BLaER1 treated with 17β-estradiol and CSF1 and Interleukin-3, amounts not matched to agents 10 nM and 100 nM (cell line): ENCODE results near the gene KPNA6.
A peak's percentile ranks its signal among the peaks of the same experiment; 100 is the strongest.
"Not testable (repeated sequence)": the region's sequence is repeated elsewhere in the genome, so short reads cannot be mapped to it uniquely, and the experiment has no call there.

Experiments
- H3K27ac ChIP-seq, 11 experiments: shearing (Covaris generic); formaldehyde crosslinking; 2 replicates each; pipeline ENCODE4 v1.8.1; 2022
- H3K27me3 ChIP-seq, 11 experiments: shearing (Covaris generic); formaldehyde crosslinking; 2 replicates each; pipeline ENCODE4 v1.8.1; 2022
- H3K36me3 ChIP-seq, 11 experiments: shearing (Covaris generic); formaldehyde crosslinking; 2 replicates each; pipeline ENCODE4 v1.8.1; 2022
- H3K4me1 ChIP-seq, 10 experiments: shearing (Covaris generic); formaldehyde crosslinking; 2 replicates each; pipeline ENCODE4 v1.8.1; 2022
- H3K4me2 ChIP-seq, 11 experiments: shearing (Covaris generic); formaldehyde crosslinking; 2 replicates each; pipeline ENCODE4 v1.8.1; 2022
- H3K4me3 ChIP-seq, 10 experiments: shearing (Covaris generic); formaldehyde crosslinking; 2 replicates each; pipeline ENCODE4 v1.8.1; 2022
- H3K9ac ChIP-seq, 11 experiments: shearing (Covaris generic); formaldehyde crosslinking; 2 replicates each; pipeline ENCODE4 v1.8.1; 2022
- H3K9me3 ChIP-seq, 11 experiments: shearing (Covaris generic); formaldehyde crosslinking; replicated peaks in 1 of 11; 2 replicates each; pipeline ENCODE4 v1.8.1; 2022
- H4K20me1 ChIP-seq, 11 experiments: shearing (Covaris generic); formaldehyde crosslinking; 2 replicates each; pipeline ENCODE4 v1.8.1; 2022
- Cebpa-rat ChIP-seq, 11 experiments: shearing (Covaris generic); IDR thresholded peaks; 2 replicates each; pipeline ENCODE4 v1.8.1; 2022

The KPNA6 gene

GRCh38 chr1:32071758-32072621 is 35.9 kb upstream of the KPNA6 start:
- Histone ChIP-seq H3K4me1 (peaks cover 78 to 91% (median 89%) of the 10 kb centered on the region in 10 experiments), H3K4me3 (peak overlapping the region; percentile 57 to 82 (median 72)), H3K9ac (peak overlapping the region; percentile 69 to 97 (median 90)), H3K27ac (peak overlapping the region; percentile 69 to 99 (median 97); a peak in 21 of 22 replicates), H3K4me2 (peak overlapping the region; percentile 82 to 95 (median 88)), H4K20me1 (peaks cover 0 to 33% (median 29%) of the 10 kb centered on the region in 11 experiments; a peak in 17 of 22 replicates), H3K9me3 (no peaks in the 10 kb centered on the region), H3K36me3 (peaks cover 11 to 25% (median 21%) of the 10 kb centered on the region in 11 experiments), H3K27me3 (no peaks in the 10 kb centered on the region)
- TF ChIP-seq Cebpa-rat (IDR thresholded peaks at IDR 0.05), result no peak

GRCh38 chr1:32072622-32073298 is 35.1 kb upstream of the KPNA6 start, which contains the start of gene TMEM39B:
TMEM39B (plus strand) TSS chr1:32072939; CDS start chr1:32073048, 109 bp downstream.
- no peaks in the 10 kb centered on the region for H3K9me3 ChIP-seq
- peak within 1 kb of the TSS; percentile 85 to 95 (median 88) for H3K4me2 ChIP-seq
- H3K27me3 ChIP-seq, result no peaks in the 10 kb centered on the region
- H3K4me3 ChIP-seq, result peak within 1 kb of the TSS; percentile 57 to 82 (median 72)
- H3K36me3 ChIP-seq, result peaks cover 18 to 33% (median 29%) of the 10 kb centered on the region in 11 experiments
- H3K4me1 ChIP-seq, result peaks cover 70 to 91% (median 86%) of the 10 kb centered on the region in 10 experiments
- peak within 1 kb of the TSS; percentile 69 to 97 (median 90) for H3K9ac ChIP-seq
- peaks cover 0 to 40% (median 37%) of the 10 kb centered on the region in 11 experiments; a peak in 17 of 22 replicates for H4K20me1 ChIP-seq
- TF ChIP-seq Cebpa-rat (IDR thresholded peaks at IDR 0.05), result no peak
- H3K27ac ChIP-seq, result peak within 1 kb of the TSS; percentile 69 to 99 (median 97)

- H3K4me1 ChIP-seq, result peaks cover 62 to 85% (median 78%) of the 10 kb centered on the region in 10 experiments
- H3K4me2 ChIP-seq, result peak overlapping the region; percentile 83 to 95 (median 88)
- H4K20me1 ChIP-seq, result peaks cover 0 to 45% (median 40%) of the 10 kb centered on the region in 11 experiments; a peak in 17 of 22 replicates
- TF ChIP-seq Cebpa-rat (IDR thresholded peaks at IDR 0.05), result no peak
- peak overlapping the region; percentile 69 to 97 (median 90) for H3K9ac ChIP-seq
- H3K36me3 ChIP-seq, result peaks cover 26 to 41% (median 37%) of the 10 kb centered on the region in 11 experiments
- no peaks in the 10 kb centered on the region for H3K9me3 ChIP-seq
- no peaks in the 10 kb centered on the region for H3K27me3 ChIP-seq
- H3K27ac ChIP-seq, result peak overlapping the region; percentile 69 to 99 (median 97)
- H3K4me3 ChIP-seq, result peak overlapping the region; percentile 57 to 82 (median 72)
Measured at GRCh38 chr1:32073299-32074229, 34.3 kb upstream of the KPNA6 start.

GRCh38 chr1:32074841-32075240 is 33.0 kb upstream of the KPNA6 start:
- peak overlapping the region in 9 of 11 experiments; percentile 12 to 95 (median 90); a peak in 15 of 22 replicates for H3K4me2 ChIP-seq
- peak overlapping the region in 8 of 11 experiments; percentile 2 to 63 (median 43); a peak in 11 of 22 replicates for H3K27ac ChIP-seq
- H3K9me3 ChIP-seq, result no peaks in the 10 kb centered on the region
- peaks cover 49 to 73% (median 65%) of the 10 kb centered on the region in 10 experiments for H3K4me1 ChIP-seq
- H3K36me3 ChIP-seq, result peaks cover 37 to 52% (median 49%) of the 10 kb centered on the region in 11 experiments
- no peak for TF ChIP-seq Cebpa-rat (IDR thresholded peaks at IDR 0.05)
- peak overlapping the region in 7 of 11 experiments; percentile 20 to 92 (median 32); a peak in 5 of 22 replicates for H3K9ac ChIP-seq
- H4K20me1 ChIP-seq, result peaks cover 0 to 53% (median 40%) of the 10 kb centered on the region in 11 experiments; a peak in 17 of 22 replicates
- no peak overlapping the region; a peak in 1 of 20 replicates for H3K4me3 ChIP-seq
- no peaks in the 10 kb centered on the region for H3K27me3 ChIP-seq

GRCh38 chr1:32077451-32077850 is 30.4 kb upstream of the KPNA6 start:
- H3K4me2 ChIP-seq, result peak overlapping the region in 3 of 11 experiments; percentile 55 to 90 (median 61); a peak in 3 of 22 replicates
- no peaks in the 10 kb centered on the region for H3K9me3 ChIP-seq
- no peak overlapping the region for H3K4me3 ChIP-seq
- TF ChIP-seq Cebpa-rat (IDR thresholded peaks at IDR 0.05), result no peak
- H3K9ac ChIP-seq, result peak overlapping the region in 3 of 11 experiments; percentile 14 to 26 (median 17); a peak in 3 of 22 replicates
- no peaks in the 10 kb centered on the region for H3K27me3 ChIP-seq
- peak overlapping the region in 2 of 11 experiments; percentile 35 to 51; a peak in 2 of 22 replicates for H3K27ac ChIP-seq
- peaks cover 43 to 65% (median 59%) of the 10 kb centered on the region in 10 experiments for H3K4me1 ChIP-seq
- peaks cover 0 to 73% (median 43%) of the 10 kb centered on the region in 11 experiments; a peak in 17 of 22 replicates for H4K20me1 ChIP-seq
- peaks cover 43 to 72% (median 68%) of the 10 kb centered on the region in 11 experiments for H3K36me3 ChIP-seq

GRCh38 chr1:32082022-32082421 is 25.8 kb upstream of the KPNA6 start:
- H3K9ac ChIP-seq, result 0 out of 22 replicates have a peak overlapping the region, but pooled peaks of 3 of the 11 experiments have one; percentile 11 to 20 (median 11)
- H3K27me3 ChIP-seq, result no peaks in the 10 kb centered on the region
- H3K4me3 ChIP-seq, result 0 out of 20 replicates have a peak overlapping the region, but pooled peaks of 1 of the 10 experiments have one; percentile 16
- no peaks in the 10 kb centered on the region for H3K9me3 ChIP-seq
- H3K36me3 ChIP-seq, result peaks cover 53 to 96% (median 88%) of the 10 kb centered on the region in 11 experiments
- H3K27ac ChIP-seq, result peak overlapping the region in 8 of 11 experiments; percentile 9 to 46 (median 34); a peak in 12 of 22 replicates
- H3K4me2 ChIP-seq, result peak overlapping the region; percentile 56 to 79 (median 66)
- H4K20me1 ChIP-seq, result peaks cover 0 to 79% (median 19%) of the 10 kb centered on the region in 11 experiments; a peak in 13 of 22 replicates
- TF ChIP-seq Cebpa-rat (IDR thresholded peaks at IDR 0.05), result no peak
- peaks cover 30 to 49% (median 42%) of the 10 kb centered on the region in 10 experiments for H3K4me1 ChIP-seq

GRCh38 chr1:32086381-32086780 is 21.5 kb upstream of the KPNA6 start:
- not testable (repeated sequence) for H3K4me2 ChIP-seq, H3K9ac ChIP-seq, H3K9me3 ChIP-seq, H3K27me3 ChIP-seq, H3K27ac ChIP-seq, H3K4me3 ChIP-seq
- peaks cover 0 to 52% (median 21%) of the 10 kb centered on the region in 11 experiments; a peak in 12 of 22 replicates for H4K20me1 ChIP-seq
- peaks cover 48 to 96% (median 82%) of the 10 kb centered on the region in 11 experiments for H3K36me3 ChIP-seq
- H3K4me1 ChIP-seq, result peaks cover 25 to 44% (median 30%) of the 10 kb centered on the region in 10 experiments
